ENCODE results near the gene PDAP1.
"Not testable (repeated sequence)": the region's sequence is repeated elsewhere in the genome, so short reads cannot be mapped to it uniquely, and the experiment has no call there.

PDAP1 gene

GRCh38 chr7:99422625-99423024 lies 14.2 kb upstream of the PDAP1 start:
- no peak overlapping the region for H3K27ac ChIP-seq
- TF ChIP-seq ZFX (IDR thresholded peaks at IDR 0.05) (no peak), CTCF (conservative IDR thresholded peaks at IDR 0.05) (no peak)

GRCh38 chr7:99422186-99422585 lies 13.8 kb upstream of the PDAP1 start:
- H3K27ac ChIP-seq = no peak overlapping the region
- no peak for TF ChIP-seq CTCF (conservative IDR thresholded peaks at IDR 0.05)
- TF ChIP-seq ZFX (IDR thresholded peaks at IDR 0.05) = no peak

GRCh38 chr7:99420986-99421385 lies 12.6 kb upstream of the PDAP1 start:
- TF ChIP-seq CTCF (conservative IDR thresholded peaks at IDR 0.05) (no peak), ZFX (IDR thresholded peaks at IDR 0.05) (no peak)
- H3K27ac ChIP-seq = no peak overlapping the region

- H3K27ac ChIP-seq = no peak overlapping the region
- TF ChIP-seq CTCF (conservative IDR thresholded peaks at IDR 0.05) (no peak), ZFX (IDR thresholded peaks at IDR 0.05) (no peak)
Observed at GRCh38 chr7:99420213-99420612, 11.8 kb upstream of the PDAP1 start.

- no peak overlapping the region for H3K27ac ChIP-seq
- no peak for TF ChIP-seq CTCF (conservative IDR thresholded peaks at IDR 0.05)
- TF ChIP-seq ZFX (IDR thresholded peaks at IDR 0.05) = no peak
Observed at GRCh38 chr7:99419323-99420021, 11.1 kb upstream of the PDAP1 start.

GRCh38 chr7:99418260-99418659 lies 9.9 kb upstream of the PDAP1 start:
- H3K27ac ChIP-seq = no peak overlapping the region
- TF ChIP-seq ZFX (IDR thresholded peaks at IDR 0.05) (no peak), CTCF (conservative IDR thresholded peaks at IDR 0.05) (no peak)

GRCh38 chr7:99415513-99416127 lies 7.2 kb upstream of the PDAP1 start:
- not testable (repeated sequence) for H3K27ac ChIP-seq
- peak; percentile 88 for TF ChIP-seq CTCF (conservative IDR thresholded peaks at IDR 0.05)
